Measurements from ENCODE around the gene POU5F1.

GRCh38 chr6:31165986-31166385 lies 4.5 kb downstream of the POU5F1 start:
- TF ChIP-seq CTCF (conservative IDR thresholded peaks at IDR 0.05 in 1 of 2, IDR thresholded peaks at IDR 0.05 in 1 of 2; ENCODE audit: extremely low read depth in 1 of 2, insufficient read depth in 1 of 2, low read depth in 1 of 2, low read length in 2 of 2) (no peak), EZH2 (IDR thresholded peaks at IDR 0.05; ENCODE audit: borderline replicate concordance, low read length) (no peak)

Data from mammary epithelial cell (primary cell).